Measurements from ENCODE around the gene WWOX.

WWOX gene

GRCh38 chr16:78445818-78446217 lies 346.4 kb downstream of the WWOX start:
- DNase-seq, result no peak

DNA sequence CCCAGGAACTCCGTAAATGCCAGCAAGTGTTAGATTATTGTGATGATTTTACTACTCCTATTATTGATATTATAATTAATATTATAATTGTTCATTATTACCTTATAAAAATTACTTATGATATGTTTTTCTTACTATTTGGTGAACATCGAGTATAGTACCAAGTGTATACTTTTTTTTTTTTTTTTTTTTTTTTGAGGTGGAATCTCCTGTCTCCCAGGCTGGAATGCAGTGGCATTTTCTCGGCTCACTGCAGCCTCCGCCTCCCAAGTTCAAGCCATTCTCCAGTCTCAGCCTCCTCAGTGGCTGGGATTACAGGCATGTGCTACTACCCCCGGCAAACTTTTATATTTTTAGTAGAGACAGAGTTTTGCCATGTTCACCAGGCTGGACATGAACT lies 347.0 kb downstream of the WWOX start:
- no peak for DNase-seq

- no peak for DNase-seq
Measured at GRCh38 chr16:78446992-78447563, 347.6 kb downstream of the WWOX start.

DNA sequence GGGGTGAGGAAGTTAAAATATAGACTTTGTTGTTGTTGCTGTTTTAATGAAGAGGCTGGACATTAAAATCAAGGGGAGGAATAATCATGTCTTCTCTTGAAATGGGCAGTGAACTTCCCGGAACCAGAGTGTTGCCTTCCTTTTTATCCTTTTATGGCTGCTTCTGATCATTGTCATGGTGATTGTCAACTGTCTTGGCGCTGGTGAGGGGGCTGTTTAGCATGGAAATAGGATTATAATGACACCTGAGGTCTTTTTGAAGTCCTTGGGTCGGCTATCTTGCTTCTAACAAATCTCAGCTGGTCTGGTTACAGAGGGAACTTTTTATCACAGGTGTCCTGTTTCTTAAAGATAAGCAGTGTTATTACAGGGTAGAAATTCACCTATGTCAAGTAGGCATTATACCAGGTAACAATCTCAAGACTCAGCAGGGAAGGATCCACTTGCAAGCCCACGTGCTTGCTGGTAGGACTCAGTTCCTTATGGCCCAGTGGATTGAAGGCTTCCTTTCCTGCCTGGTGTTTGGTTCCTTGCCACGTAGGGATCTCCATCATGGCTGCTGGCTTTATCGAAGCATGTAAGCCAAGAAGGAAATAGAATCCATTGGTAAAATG lies 349.3 kb downstream of the WWOX start:
- no peak for DNase-seq

GRCh38 chr16:78450255-78450654 lies 350.8 kb downstream of the WWOX start:
- no peak for DNase-seq

GRCh38 chr16:78452025-78452555 lies 352.6 kb downstream of the WWOX start:
- DNase-seq, result no peak

- no peak for DNase-seq
Measured at GRCh38 chr16:78455861-78456260, 356.4 kb downstream of the WWOX start.

DNA sequence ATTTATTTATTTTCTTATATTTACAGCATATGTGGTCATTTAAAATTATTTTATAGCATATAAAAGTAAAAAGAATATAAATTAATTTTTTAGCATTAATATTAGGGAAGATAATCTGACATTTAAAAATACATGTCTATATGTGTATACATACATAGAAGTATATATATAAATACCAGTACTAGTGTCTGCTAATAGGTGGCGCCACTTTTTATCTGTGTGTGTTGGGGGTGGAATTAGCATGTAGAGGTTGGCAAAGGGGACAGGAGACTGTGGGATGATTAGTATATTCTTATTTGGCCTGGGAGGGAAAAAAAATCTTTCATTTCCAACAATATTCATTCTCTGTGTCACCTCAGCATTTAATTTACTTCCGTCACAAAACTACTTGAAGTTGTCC lies 359.1 kb downstream of the WWOX start:
- DNase-seq, result no peak

DNA sequence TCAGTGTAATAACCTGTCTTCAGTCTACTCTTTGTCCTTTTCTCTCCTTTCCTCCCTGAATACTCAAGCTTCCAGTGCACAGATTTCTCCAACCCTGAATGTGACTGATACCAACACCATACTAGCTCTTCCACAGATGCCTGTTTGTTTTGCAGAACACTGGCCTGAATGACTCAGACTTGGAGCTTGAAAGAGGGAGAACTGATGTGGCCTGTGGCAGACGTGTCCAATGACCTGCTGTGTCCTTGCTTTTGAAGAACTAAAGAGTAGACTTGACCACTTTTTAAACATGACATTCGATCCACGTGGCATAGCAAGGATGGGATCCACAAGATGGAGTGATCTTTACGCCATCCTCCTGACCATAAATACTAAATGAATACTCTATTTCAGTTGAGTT lies 361.0 kb downstream of the WWOX start:
- DNase-seq, result no peak

DNA sequence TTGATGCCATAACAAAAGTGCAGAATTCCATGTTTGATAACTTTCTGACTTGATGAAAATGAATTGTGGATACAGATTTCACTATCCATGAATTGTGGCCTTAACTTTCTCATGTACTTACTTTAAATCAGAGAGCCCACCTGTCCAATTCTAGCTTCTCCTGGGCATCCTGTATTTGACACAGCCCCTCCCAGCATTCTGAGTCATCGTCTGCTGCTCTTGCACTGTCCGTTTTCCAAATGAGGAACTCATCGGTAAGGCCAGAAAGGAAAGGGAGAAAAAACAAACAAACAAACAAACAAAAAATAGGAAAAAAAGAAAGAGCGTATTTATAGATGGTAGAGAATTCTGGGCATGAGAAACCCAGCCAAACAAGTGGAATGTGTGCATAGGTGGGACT lies 361.6 kb downstream of the WWOX start:
- no peak for DNase-seq

GRCh38 chr16:78461496-78462287 lies 362.2 kb downstream of the WWOX start:
- DNase-seq, result no peak

GRCh38 chr16:78462288-78463208 lies 363.1 kb downstream of the WWOX start:
- no peak for DNase-seq

GRCh38 chr16:78463591-78463990 lies 364.1 kb downstream of the WWOX start:
- no peak for DNase-seq

DNA sequence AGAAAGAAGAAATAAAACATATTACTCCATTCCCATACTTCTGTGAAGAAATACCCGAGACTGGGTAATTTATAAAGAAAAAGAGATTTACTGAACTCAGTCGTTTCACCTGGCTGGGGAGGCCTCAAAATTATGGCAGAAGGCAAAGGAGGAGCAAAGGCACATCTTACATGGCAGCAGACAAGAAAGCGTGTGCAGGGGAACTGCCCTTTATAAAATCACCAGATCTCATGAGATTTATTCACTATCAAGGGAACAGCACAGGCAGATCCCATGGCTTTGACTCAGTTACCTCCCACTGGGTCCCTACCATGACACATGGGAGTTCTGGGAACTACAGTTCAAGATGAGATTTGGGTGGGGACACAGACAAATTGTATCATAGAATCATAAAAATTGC lies 365.4 kb downstream of the WWOX start:
- DNase-seq, result no peak

DNA sequence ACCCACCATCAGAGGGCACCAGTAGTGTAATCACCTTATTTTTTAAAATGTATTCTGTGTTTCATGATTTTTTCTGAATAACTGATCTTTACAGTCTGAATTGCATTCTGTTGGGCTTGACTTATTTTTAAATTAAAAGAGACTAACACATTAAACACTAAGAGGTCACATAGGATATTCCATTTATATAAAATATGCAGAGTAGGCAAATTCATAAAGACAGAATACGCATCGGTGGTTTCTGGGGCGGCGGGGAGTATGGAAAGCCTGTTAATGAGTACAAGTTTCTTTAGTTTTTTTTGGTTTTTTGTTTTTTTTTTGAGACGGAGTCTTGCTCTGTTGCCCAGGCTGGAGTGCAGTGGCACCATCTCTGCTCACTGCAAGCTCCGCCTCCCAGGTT lies 366.3 kb downstream of the WWOX start:
- DNase-seq, result no peak

GRCh38 chr16:78469787-78470186 lies 370.3 kb downstream of the WWOX start:
- DNase-seq, result no peak

DNA sequence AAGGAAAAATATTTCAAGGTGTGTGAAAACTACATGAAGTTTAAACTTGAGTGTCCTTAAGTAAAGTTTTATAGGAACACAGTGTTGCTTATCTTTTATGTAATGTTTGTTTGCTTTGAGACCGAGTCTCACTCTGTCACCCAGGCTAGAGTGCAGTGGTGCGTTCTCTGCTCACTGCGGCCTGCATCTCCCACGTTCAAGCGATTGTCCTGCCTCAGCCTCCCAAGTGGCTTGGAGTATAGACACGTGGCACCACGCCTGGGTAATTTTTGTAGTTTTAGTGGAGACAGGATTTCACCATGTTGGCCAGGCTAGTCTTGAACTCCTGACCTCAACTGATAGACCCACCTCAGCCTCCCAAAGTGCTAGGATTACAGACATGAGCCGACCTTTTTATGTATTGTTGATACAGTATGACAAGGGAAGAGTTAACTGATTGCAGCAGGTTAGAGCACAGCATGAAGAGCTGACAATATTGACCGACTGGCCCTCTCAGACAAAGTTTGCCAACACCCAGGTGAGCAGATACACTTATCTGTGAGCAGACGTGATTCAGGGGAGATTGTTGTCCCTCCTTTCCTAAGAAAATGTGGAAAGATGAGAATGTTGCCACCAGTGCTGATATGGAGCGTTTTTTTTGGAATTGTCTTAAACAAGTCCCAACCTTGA lies 373.7 kb downstream of the WWOX start:
- DNase-seq, result no peak

- DNase-seq, result no peak
Measured at GRCh38 chr16:78474762-78475161, 375.3 kb downstream of the WWOX start.

DNA sequence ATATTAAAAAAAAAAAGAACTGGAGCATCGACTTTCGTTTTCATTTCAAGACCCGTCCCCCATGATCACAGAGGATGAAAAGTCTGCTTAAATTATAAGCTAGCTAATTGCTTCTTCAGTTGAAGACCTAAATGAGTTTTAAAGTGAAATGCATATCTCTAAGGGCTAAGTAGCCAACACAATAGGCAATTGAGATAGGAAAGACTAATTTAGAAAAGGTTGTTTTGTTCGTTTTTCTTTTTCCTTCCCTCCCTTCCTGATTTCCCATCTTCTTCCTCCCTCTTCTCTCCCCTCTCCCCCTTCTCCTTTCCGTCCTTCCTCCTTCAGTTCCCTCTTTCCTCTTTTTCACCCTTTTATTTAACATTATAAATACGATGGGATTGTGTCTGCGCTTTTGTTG lies 377.2 kb downstream of the WWOX start:
- DNase-seq, result no peak

DNA sequence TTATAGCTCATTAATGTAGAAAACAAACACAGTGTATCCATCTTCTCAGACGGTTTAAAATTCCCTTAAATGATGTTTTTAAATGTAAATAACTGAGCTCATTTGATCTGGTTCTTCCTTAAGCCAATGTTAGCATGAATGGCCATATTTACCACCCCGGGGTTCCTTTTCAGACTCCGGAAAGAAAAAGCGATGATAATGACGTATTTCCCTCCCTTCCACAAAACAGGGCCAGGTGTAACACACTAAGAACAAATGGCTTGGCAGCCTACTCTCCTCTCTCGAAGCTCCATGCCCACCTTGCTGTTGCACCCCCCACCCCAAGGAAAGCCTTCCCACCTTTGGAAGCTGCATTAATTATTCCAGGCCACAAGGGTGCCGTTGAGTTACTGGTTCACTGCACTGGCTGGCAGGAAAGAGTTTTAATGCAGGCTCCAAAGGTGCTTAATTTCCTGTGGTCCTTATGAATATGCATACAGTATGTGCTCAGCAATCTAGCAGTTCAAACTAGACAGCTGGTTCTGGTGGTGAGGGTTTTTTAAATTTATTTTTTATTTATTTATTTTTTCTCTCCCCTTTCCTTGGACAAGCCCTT lies 378.9 kb downstream of the WWOX start:
- DNase-seq, result no peak

GRCh38 chr16:78479723-78480122 lies 380.3 kb downstream of the WWOX start:
- no peak for DNase-seq

DNA sequence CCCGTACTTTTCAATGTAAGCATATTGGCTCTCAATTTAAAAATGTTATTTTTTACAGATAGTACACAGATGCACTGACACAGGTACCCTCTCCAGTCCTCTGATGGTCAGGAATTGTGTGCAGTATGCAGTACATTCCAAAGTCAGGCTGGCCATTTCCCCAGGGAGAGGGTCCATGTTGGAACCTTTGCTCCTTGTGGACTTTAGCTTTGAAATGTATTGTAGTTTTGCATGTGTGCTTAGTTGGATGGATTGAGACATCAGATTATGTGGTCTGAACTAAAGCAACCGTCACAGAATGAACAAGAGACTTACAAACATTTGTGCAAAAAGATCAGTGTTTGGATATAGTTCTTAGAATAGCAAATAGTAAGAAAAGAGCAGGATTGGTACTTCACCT lies 381.1 kb downstream of the WWOX start:
- DNase-seq, result no peak

All from CD4-positive, alpha-beta T cell treated with Interferon gamma for 1 hour (primary cell).